HEK293 (cell line): ENCODE data around the gene MYH7B.

ENCODE experiments used
- CTCF ChIA-PET: fragments of 350-600 bp; formaldehyde crosslinking; extraction: SDS; loops from one replicate; lab custom pipeline; 2021; ENCODE audit warnings: antibody characterized with exemption; lab: Yijun Ruan, JAX
- POLR2A ChIA-PET: fragments of 300-600 bp; formaldehyde crosslinking; extraction: SDS; loops from one replicate; lab custom pipeline; 2020; ENCODE audit warnings: antibody characterized with exemption, inconsistent platforms; lab: Yijun Ruan, JAX
- H3K27ac ChIP-seq: fragments of 200-500 bp; sonication (Bioruptor generic); 2 replicates; pipeline ENCODE4 v1.5.1; 2014; ENCODE audit warnings: low read depth, low read length, control low read depth, inconsistent platforms; ENCODE audit errors: extremely low read depth
- H3K36me3 ChIP-seq, 2 experiments: fragments of 200-500 bp in 1 of 2; sonication (Bioruptor generic) in 1 of 2; 1 replicate in 1 of 2; 2 replicates in 1 of 2; pipeline ENCODE4 v1.5.1; 2014 to 2017; ENCODE audit warnings: inconsistent platforms in 2 of 2, low read length in 2 of 2; ENCODE audit not compliant: control insufficient read depth in 2 of 2, insufficient read depth in 1 of 2
- H3K4me1 ChIP-seq: fragments of 200-500 bp; sonication (Bioruptor generic); 2 replicates; pipeline ENCODE4 v1.5.1; 2014; ENCODE audit warnings: mild to moderate bottlenecking, low read length, inconsistent platforms; ENCODE audit not compliant: control insufficient read depth, insufficient read depth
- H3K4me3 ChIP-seq: 2 replicates; pipeline ENCODE4 v1.5.1; 2011; ENCODE audit warnings: low read depth, mild to moderate bottlenecking, control low read depth, low read length, moderate library complexity
- H3K9me3 ChIP-seq: fragments of 200-500 bp; sonication (Bioruptor generic); 2 replicates; pipeline ENCODE4 v1.5.1; 2014; ENCODE audit warnings: low read depth, low read length, inconsistent platforms; ENCODE audit not compliant: control insufficient read depth, insufficient read depth
- EGR2 ChIP-seq: fragments of 450-650 bp; formaldehyde crosslinking; IDR thresholded peaks from 2 replicates; pipeline ENCODE4 v1.5.1; 2016; ENCODE audit warnings: low read depth, missing biosample characterization, missing genetic modification characterization
- FEZF1 ChIP-seq: fragments of 450-650 bp; formaldehyde crosslinking; IDR thresholded peaks from 2 replicates; pipeline ENCODE4 v1.5.1; 2016; ENCODE audit warnings: missing biosample characterization, missing genetic modification characterization
- OVOL3 ChIP-seq: fragments of 450-650 bp; formaldehyde crosslinking; IDR thresholded peaks from 2 replicates; pipeline ENCODE4 v1.5.1; 2016; ENCODE audit warnings: missing biosample characterization, missing genetic modification characterization
- SCRT2 ChIP-seq: fragments of 450-650 bp; formaldehyde crosslinking; IDR thresholded peaks from 2 replicates; pipeline ENCODE4 v1.5.1; 2016; ENCODE audit warnings: missing biosample characterization, missing genetic modification characterization
- ZBTB1 ChIP-seq: fragments of 450-650 bp; formaldehyde crosslinking; IDR thresholded peaks from 2 replicates; pipeline ENCODE4 v1.5.1; 2016; ENCODE audit warnings: missing biosample characterization, missing genetic modification characterization
- ZFP41 ChIP-seq: fragments of 450-650 bp; formaldehyde crosslinking; IDR thresholded peaks from 2 replicates; pipeline ENCODE4 v1.5.1; 2016; ENCODE audit warnings: missing biosample characterization, missing genetic modification characterization, borderline replicate concordance
- ZIC2 ChIP-seq: fragments of 450-650 bp; formaldehyde crosslinking; IDR thresholded peaks from 2 replicates; pipeline ENCODE4 v1.5.1; 2016; ENCODE audit warnings: missing biosample characterization, missing genetic modification characterization
- ZNF138 ChIP-seq: fragments of 450-650 bp; formaldehyde crosslinking; IDR thresholded peaks from 2 replicates; pipeline ENCODE4 v1.5.1; 2016; ENCODE audit warnings: missing biosample characterization, missing genetic modification characterization, borderline replicate concordance
- ZNF146 ChIP-seq: fragments of 450-650 bp; formaldehyde crosslinking; IDR thresholded peaks from 2 replicates; pipeline ENCODE4 v1.5.1; 2016; ENCODE audit warnings: missing biosample characterization, missing genetic modification characterization
- ZNF155 ChIP-seq: fragments of 450-650 bp; formaldehyde crosslinking; IDR thresholded peaks from 2 replicates; pipeline ENCODE4 v1.5.1; 2016; ENCODE audit warnings: missing biosample characterization, missing genetic modification characterization
- ZNF48 ChIP-seq: fragments of 450-650 bp; formaldehyde crosslinking; IDR thresholded peaks from 2 replicates; pipeline ENCODE4 v1.5.1; 2016; ENCODE audit warnings: missing biosample characterization, missing genetic modification characterization
- ZNF560 ChIP-seq: fragments of 450-650 bp; formaldehyde crosslinking; IDR thresholded peaks from 2 replicates; pipeline ENCODE4 v1.5.1; 2017; ENCODE audit warnings: missing biosample characterization, missing genetic modification characterization, borderline replicate concordance
- ZNF585B ChIP-seq: fragments of 450-650 bp; formaldehyde crosslinking; IDR thresholded peaks from 2 replicates; pipeline ENCODE4 v1.5.1; 2016; ENCODE audit warnings: missing biosample characterization, missing genetic modification characterization
- ZNF76 ChIP-seq: fragments of 450-650 bp; formaldehyde crosslinking; IDR thresholded peaks from 2 replicates; pipeline ENCODE4; 2016; ENCODE audit warnings: low read depth, missing biosample characterization, missing genetic modification characterization, borderline replicate concordance
- TF ChIP-seq, protein P1 (sequence below): fragments of 450-650 bp; formaldehyde crosslinking; IDR thresholded peaks from 2 replicates; pipeline ENCODE4 v1.5.1; 2016; ENCODE audit warnings: missing biosample characterization, missing genetic modification characterization
- TF ChIP-seq, protein P2 (sequence below): fragments of 450-650 bp; formaldehyde crosslinking; IDR thresholded peaks from 2 replicates; pipeline ENCODE4 v1.5.1; 2017; ENCODE audit warnings: missing biosample characterization, missing genetic modification characterization

MYH7B gene

DNA sequence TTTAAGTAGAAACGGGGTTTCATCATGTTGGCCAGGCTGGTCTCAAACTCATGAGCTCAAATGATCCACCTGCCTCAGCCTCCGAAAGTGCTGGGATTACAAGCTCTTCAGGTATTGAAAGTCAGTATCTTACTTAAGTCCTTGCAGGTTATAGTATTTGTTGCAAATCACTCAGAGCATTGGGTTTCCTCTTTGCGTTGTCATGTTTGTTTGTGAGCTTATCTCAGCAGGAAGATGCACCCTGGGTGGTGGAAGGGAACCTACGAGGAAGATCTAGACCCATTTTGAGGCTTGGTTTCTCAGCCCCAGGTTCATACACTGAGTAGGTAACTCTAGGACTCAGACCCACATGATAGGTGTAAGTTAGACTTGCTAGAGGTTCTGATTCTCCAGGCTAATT is 18.6 kb downstream of the MYH7B start (continued):
- TF ChIP-seq ZNF146 (tag by site-specific recombination) (no peak), EGR2 (no peak)
- TF ChIP-seq, all 188 proteins: peak for 0

DNA sequence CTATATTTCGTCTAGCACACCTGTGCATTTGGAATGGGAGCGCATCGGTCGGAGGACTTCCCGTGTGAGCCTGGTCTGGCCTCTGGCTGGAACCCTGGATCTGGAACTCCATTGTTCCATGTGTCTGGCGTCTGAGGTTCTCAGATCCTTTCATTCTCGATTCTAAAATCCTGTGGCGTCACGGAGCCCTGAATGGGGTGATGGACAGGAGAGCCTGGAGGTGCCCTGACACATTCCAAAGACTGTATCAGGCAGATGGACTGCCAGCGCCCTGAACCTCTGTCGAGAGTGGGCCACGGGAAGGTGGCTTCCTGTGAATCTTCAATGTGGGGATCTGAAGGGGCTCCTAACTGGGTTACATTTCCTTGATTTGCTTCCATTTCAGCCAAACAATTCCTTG is 20.6 kb downstream of the MYH7B start:
- Histone ChIP-seq H3K27ac (no peak overlapping the region), H3K4me3 (no peak overlapping the region), H3K36me3 (no peaks in the 10 kb centered on the region)
- POLR2A ChIA-PET = no interaction called here
- TF ChIP-seq ZNF76 (tag by site-specific recombination) (no peak), ZNF48 (tag by site-specific recombination) (no peak), ZNF155 (tag by site-specific recombination) (no peak), OVOL3 (tag by site-specific recombination) (no peak)
- TF ChIP-seq, protein P1, sequence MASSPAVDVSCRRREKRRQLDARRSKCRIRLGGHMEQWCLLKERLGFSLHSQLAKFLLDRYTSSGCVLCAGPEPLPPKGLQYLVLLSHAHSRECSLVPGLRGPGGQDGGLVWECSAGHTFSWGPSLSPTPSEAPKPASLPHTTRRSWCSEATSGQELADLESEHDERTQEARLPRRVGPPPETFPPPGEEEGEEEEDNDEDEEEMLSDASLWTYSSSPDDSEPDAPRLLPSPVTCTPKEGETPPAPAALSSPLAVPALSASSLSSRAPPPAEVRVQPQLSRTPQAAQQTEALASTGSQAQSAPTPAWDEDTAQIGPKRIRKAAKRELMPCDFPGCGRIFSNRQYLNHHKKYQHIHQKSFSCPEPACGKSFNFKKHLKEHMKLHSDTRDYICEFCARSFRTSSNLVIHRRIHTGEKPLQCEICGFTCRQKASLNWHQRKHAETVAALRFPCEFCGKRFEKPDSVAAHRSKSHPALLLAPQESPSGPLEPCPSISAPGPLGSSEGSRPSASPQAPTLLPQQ (tag by site-specific recombination) = no peak
- TF ChIP-seq, all 188 proteins: peak for 0
- Histone ChIP-seq H3K4me1 (no peaks in the 10 kb centered on the region), H3K9me3 (no peaks in the 10 kb centered on the region)
- CTCF ChIA-PET = no interaction called here

DNA sequence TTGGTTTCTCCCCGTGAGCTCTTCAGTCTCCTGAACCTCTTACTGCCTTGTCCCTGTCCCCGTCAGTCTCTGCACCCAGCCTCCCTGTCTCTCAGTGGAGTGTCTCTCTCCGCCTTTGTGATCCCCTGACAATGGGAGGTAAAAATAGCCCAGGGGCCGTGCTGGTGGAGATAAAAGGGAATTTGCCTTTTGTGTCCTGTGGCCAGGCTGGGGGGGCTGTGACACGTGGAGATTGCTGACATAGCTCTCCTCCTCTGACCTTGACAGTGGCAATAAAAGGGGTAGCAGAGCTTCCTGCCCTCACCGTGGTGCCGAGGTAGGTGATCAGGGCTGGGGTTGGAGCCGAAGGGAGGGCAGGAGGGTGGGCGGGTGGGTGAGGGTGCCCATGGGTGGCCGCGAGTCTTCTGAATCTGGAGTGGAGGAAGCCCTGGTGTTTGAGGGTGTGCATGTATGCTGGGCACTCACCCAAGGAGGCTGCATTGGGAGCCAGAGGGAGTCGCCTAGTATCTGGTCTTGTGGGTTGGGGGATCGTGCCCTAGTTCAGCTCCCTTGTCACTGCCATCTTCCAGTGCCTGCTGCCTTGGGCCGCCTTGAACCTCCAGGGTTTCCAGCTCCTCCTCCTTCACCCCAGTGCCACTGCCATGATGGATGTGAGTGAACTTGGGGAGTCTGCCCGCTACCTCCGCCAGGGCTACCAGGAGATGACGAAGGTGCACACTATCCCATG is 21.9 kb downstream of the MYH7B start:
- Histone ChIP-seq H3K4me1 (no peaks in the 10 kb centered on the region), H3K36me3 (no peaks in the 10 kb centered on the region), H3K27ac (no peak overlapping the region), H3K9me3 (no peaks in the 10 kb centered on the region), H3K4me3 (no peak overlapping the region)
- TF ChIP-seq SCRT2 (tag by site-specific recombination) (no peak), ZIC2 (tag by site-specific recombination) (peak; percentile 66; the same call in 1 of the 2 replicates), ZBTB1 (no peak)
- ChIA-PET CTCF (interaction anchor here (0.6 kb wide), 2 partner anchors 152 to 313 kb away, joined by 3 read pairs; no protein-coding TSS in a partner anchor), POLR2A (no interaction called here)

DNA sequence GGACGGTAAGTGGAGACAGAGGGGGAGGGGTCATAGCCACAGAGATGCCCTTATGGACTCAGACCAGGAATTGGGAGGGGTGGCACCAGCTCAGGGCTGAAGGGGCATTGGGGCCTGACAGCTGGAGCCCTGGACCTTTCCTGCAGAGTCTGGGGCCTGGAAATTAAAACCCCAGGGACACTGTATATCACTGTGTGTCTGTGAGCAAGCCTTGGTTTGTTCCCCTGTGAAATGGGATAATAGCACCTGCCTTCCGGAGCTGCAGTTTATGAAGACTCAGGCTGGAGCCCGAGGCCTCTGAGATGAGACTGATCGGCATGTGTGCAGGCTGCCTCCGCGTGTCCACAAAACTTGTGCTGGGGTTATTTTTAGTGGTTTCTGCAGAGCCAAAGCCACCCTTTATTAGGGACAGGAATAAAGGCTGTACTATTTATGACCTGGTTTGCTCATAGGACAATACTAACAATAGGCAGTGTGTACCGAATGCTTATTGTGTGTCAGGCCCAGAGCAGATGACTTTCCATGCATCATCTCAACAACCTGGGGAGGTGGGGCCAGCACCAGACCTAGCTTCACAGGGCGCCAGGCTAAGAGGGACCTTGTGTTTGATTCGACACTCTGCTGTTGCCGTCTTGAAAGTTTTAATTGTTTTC is 22.6 kb downstream of the MYH7B start:
- H3K27ac ChIP-seq = no peak overlapping the region
- H3K36me3 ChIP-seq = no peaks in the 10 kb centered on the region
- no peaks in the 10 kb centered on the region for H3K4me1 ChIP-seq
- ChIA-PET CTCF (interaction anchor here (0.6 kb wide), 1 partner anchor 312 kb away, joined by 3 read pairs; no protein-coding TSS in a partner anchor), POLR2A (no interaction called here)
- H3K4me3 ChIP-seq = no peak overlapping the region
- TF ChIP-seq ZNF585B (no peak), ZNF560 (tag by site-specific recombination) (no peak), ZNF138 (tag by site-specific recombination) (no peak), ZFP41 (tag by site-specific recombination) (no peak), FEZF1 (tag by site-specific recombination) (no peak)
- TF ChIP-seq, protein P2, sequence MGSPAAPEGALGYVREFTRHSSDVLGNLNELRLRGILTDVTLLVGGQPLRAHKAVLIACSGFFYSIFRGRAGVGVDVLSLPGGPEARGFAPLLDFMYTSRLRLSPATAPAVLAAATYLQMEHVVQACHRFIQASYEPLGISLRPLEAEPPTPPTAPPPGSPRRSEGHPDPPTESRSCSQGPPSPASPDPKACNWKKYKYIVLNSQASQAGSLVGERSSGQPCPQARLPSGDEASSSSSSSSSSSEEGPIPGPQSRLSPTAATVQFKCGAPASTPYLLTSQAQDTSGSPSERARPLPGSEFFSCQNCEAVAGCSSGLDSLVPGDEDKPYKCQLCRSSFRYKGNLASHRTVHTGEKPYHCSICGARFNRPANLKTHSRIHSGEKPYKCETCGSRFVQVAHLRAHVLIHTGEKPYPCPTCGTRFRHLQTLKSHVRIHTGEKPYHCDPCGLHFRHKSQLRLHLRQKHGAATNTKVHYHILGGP (tag by site-specific recombination) = no peak
- H3K9me3 ChIP-seq = no peaks in the 10 kb centered on the region
